ENCODE data around the gene ZCCHC3.
A peak's percentile ranks its signal among the peaks of the same experiment; 100 is the strongest.

ZCCHC3 gene

GRCh38 chr20:284172-284571 is 13.2 kb upstream of the ZCCHC3 start:
- no peak for DNase-seq

- no peak for DNase-seq
Observed at GRCh38 chr20:286508-286907, 10.9 kb upstream of the ZCCHC3 start.

- DNase-seq: no peak
Observed at GRCh38 chr20:288956-289692, 8.2 kb upstream of the ZCCHC3 start.

- no peak for DNase-seq
Observed at GRCh38 chr20:289693-290083, 7.7 kb upstream of the ZCCHC3 start.

- peak; percentile 80 for DNase-seq
Observed at GRCh38 chr20:290084-290831, 7.1 kb upstream of the ZCCHC3 start, which contains the start of gene C20orf96. Gene C20orf96 (minus strand): TSS chr20:290750. CDS start chr20:290610, 140 bp downstream.

GRCh38 chr20:294602-295001 is 2.8 kb upstream of the ZCCHC3 start:
- no peak for DNase-seq

- DNase-seq: no peak
Observed at GRCh38 chr20:295804-296203, 1.6 kb upstream of the ZCCHC3 start.

GRCh38 chr20:297925-298775 is 780 bp downstream of the ZCCHC3 start:
- DNase-seq: peak; percentile 30

GRCh38 chr20:298776-299391 is 1.5 kb downstream of the ZCCHC3 start:
- DNase-seq: no peak

GRCh38 chr20:300345-300990 is 3.1 kb downstream of the ZCCHC3 start:
- no peak for DNase-seq

- DNase-seq: no peak
Observed at GRCh38 chr20:301886-302848, 4.8 kb downstream of the ZCCHC3 start.

- DNase-seq: no peak
Observed at GRCh38 chr20:305745-306144, 8.4 kb downstream of the ZCCHC3 start.

- no peak for DNase-seq
Observed at GRCh38 chr20:308427-309038, 11.2 kb downstream of the ZCCHC3 start.

GRCh38 chr20:309306-309840 is 12.0 kb downstream of the ZCCHC3 start:
- DNase-seq: no peak

- peak; percentile 66 for DNase-seq
Observed at GRCh38 chr20:309841-310644, 12.7 kb downstream of the ZCCHC3 start.

GRCh38 chr20:310645-311044 is 13.3 kb downstream of the ZCCHC3 start:
- no peak for DNase-seq

GRCh38 chr20:311609-312008 is 14.2 kb downstream of the ZCCHC3 start:
- no peak for DNase-seq

GRCh38 chr20:312067-312466 is 14.7 kb downstream of the ZCCHC3 start:
- no peak for DNase-seq

- DNase-seq: no peak
Observed at GRCh38 chr20:312866-313265, 15.5 kb downstream of the ZCCHC3 start.

- DNase-seq: no peak
Observed at GRCh38 chr20:313402-313801, 16.0 kb downstream of the ZCCHC3 start.

Data from activated CD4-positive, alpha-beta T cell treated with anti-CD3 and anti-CD28 coated beads, Interleukin-2, amount 50 U/mL, for 1 hour (primary cell).